GM18907 (cell line): ENCODE data around the gene TMEM271.
"Not testable (repeated sequence)": the region's sequence is repeated elsewhere in the genome, so short reads cannot be mapped to it uniquely, and the experiment has no call there.

Experiments used
- ATAC-seq: cut with Tn5 transposase; IDR thresholded peaks from one replicate; pipeline ENCODE4 v1.9.1; 2021; ENCODE audit warnings: mild to moderate bottlenecking, moderate library complexity; ENCODE audit not compliant: unreplicated experiment

Gene TMEM271

DNA sequence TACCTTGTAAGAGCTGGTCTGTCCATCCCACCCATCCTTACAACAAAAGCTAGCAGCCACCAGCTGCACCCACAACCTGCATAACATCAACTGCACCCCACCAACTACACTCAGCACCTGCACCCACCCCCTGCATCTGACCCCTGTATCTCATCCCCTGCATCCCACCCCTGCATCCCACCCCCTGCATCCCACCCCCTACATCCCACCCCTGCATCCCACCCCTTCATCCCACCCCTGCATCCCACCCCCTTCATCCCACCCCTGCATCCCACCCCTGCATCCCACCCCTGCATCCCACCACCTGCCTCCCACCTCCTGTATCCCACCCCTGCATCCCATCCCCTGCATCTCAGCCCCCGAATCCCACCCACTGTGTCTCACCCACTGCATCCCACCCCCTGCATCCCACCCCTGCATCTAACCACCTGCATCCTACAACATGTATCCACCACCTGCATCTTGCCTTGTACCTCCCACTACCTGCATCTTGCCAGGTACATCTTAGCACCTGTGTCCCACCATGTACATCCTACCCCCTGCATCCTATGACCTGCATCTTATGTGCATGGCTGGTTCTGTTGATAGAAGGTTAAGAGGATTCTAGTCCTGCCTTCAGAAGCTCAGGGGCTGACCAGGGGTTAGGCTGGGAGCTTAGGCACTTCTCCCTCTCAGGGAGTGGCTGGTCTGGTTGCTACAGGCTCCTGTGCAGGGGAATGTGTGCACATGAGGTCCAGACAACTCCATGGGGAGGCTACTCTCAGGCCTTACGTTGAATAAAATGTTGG lies 9.4 kb downstream of the TMEM271 start:
- no peak for ATAC-seq

DNA sequence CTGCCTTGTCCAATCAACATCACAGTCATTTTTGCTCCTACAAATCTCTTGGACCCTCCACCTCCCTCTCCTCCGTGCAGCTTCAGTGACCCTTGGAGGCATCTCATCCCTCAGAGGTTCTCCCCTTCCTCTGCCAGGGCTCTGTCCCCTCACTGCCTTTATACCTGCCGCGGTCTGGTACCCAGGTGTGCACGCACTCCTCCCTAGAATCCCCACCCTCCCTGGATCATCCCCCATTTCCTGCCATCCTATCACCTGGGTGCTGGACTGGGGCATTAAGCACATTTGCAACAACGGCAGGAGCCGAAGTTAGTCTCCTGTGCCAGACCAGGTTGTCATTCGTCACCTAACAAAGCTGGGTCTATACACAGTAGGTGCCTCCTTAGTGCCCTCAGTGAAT lies 10.1 kb downstream of the TMEM271 start:
- no peak for ATAC-seq

DNA sequence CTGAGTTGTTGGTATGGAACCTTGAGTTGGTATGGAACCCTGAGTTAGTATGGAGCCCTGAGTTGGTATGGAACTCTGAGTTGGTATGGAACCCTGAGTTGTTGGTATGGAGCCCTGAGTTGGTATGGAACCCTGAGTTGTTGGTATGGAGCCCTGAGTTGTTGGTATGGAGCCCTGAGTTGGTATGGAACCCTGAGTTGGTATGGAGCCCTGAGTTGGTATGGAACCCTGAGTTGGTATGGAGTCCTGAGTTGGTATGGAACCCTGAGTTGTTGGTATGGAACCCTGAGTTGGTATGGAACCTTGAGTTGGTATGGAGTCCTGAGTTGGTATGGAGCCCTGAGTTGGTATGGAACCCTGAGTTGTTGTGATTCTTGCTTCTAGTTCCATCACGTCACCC lies 10.5 kb downstream of the TMEM271 start:
- not testable (repeated sequence) for ATAC-seq

DNA sequence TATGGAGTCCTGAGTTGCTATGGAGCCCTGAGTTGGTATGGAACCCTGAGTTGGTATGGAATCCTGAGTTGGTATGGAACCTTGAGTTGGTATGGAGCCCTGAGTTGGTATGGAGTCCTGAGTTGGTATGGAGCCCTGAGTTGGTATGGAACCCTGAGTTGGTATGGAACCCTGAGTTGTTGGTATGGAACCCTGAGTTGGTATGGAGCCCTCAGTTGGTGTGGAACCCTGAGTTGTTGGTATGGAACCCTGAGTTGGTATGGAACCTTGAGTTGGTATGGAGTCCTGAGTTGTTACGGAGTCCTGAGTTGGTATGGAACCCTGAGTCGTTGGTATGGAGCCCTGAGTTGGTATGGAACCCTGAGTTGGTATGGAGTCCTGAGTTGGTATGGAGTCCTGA lies 13.6 kb downstream of the TMEM271 start:
- not testable (repeated sequence) for ATAC-seq

DNA sequence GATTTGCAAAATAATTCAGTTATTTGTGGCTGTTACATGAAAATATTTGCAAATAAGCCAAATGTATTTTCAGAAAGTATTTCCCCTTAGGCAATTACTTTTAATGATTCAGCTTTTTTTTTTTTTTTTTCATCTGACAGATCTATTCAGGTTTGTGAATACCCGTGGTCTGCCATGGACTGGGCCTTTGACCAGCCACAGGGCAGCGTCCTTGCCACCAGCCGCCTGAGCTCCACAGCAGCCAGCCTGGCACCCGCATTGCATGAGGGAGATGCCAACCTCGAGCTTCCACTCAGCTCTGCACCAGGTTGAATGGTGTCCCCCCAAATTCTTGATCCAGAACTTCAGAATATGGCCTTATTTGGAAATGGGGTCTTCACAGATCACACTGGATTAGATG lies 14.7 kb downstream of the TMEM271 start:
- ATAC-seq: no peak

DNA sequence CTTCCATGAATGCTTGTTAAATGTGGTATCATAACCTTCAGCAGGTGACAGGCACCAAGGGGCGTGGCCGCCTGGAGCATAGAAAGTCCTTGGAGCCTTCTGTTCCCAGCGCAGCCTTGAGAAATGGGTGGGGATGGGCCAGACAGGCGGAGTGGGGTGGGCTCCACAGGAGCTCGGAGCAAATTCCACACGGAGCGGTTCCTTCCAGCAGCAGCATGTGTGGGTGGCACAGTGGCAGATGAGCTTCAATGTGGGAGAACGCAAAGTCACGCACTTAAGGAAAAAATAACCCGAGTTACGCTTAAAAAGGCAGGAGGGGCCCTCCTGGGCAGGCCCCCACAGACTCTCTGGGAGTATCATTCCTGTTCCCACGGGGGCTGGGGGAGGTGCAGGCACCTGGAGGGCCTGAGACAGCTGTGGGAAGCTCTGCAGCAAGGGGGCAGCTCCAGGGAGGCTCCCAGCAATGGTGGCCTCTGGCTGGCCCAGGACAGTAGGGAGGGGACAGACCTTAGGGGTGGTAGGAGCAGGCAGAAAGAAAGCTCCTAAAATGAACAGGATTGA lies 15.3 kb downstream of the TMEM271 start:
- ATAC-seq: no peak

DNA sequence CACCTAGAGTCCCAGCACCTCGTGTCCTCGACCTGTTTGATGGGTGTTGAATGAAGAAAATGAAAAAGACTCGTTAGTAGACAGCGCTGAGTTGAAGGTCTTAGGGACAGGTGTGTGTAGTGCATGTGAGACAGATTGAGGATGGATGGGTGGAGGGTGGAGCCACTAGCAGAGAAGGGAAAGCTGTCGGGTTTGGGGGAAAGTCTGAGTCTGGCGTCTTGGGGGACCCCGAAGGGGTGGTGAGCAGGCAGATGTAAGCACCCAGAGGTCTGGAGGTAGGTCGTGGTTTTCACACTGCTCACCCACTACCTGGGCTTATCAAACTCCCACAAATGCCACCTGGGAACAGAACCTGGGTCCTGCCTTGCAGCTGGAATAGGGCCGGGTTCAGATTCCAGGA lies 16.0 kb downstream of the TMEM271 start:
- no peak for ATAC-seq

DNA sequence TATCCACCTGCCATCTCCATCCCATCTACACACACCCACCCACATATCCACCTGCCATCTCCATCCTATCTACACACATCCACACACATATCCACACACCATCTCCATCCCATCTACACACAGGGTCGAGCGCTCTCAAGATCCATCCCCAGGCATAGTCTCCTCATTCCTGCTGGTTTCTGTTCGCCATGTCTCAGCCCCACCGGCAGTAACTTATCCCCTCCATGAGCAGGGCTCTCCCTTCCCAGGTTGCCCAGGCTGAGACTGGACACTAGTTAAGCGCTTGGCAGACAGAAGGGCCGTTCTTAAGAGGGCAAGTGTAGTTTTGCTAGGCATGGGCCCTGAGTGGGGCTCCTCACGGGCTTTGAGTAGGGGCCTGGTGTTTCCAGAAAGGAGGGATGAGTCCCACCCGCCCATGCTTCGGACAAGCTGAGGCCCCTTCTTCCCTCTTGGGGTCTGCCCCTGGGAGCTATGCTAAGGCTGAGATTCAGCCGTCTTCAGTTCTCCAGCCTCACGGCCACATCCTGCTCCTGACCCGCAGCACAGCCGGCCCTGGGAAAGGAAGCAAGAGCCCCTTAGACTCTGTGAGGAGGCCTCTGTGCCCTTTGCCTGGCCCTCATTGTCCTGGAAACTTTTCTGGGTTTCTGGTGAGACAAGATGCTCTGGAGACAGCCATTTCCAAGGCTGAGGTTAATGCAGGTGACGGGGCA lies 20.4 kb downstream of the TMEM271 start:
- ATAC-seq: no peak

DNA sequence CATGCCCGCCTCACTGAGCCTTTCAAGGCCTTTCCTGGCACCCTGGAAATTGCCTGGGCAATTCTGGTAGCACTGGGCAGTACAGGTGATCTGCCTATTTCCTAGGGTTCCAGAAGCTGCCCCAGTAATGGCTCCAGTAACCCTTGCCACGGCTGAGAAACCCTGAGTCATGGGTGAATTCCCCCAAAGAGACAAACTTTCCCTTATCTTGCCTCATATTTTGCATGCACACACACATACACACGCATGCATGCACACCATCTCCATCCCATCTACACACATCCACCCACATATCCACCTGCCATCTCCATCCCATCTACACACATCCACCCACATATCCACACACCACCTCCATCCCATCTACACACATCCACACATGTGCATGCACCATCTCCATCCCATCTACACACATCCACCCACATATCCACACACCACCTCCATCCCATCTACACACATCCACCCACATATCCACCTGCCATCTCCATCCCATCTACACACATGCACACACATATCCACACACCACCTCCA lies 21.2 kb downstream of the TMEM271 start:
- ATAC-seq: not testable (repeated sequence)

DNA sequence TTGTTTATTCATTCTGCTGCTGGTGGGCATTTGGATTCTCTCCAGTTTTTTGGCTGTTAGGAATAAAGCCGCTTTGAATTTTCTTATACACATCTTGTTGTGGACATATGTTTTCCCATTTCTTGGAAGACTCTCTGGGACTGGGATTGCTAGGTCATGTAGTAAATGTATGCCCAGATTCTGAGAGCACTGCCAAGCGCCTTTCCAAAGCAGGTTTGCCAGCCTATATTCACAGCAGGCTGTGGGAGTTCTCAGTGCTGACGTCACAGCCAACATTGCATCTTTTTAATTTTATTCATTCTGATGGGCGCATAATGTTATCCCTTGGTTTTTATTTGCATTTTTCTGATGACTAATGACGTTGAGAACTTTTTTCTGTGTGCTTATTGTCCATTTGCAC lies 24.1 kb downstream of the TMEM271 start:
- ATAC-seq: no peak

DNA sequence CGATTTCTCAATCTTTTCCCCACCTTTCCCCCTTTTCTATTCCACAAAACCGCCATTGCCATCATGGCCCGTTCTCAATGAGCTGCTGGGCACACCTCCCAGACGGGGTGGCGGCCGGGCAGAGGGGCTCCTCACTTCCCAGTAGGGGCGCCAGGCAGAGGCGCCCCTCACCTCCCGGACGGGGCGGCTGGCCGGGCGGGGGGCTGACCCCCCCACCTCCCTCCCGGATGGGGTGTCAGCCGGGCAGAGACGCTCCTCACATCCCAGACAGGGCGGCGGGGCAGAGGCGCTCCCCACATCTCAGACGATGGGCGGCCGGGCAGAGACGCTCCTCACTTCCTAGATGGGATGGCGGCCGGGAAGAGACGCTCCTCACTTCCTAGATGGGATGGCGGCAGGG lies 25.8 kb downstream of the TMEM271 start:
- not testable (repeated sequence) for ATAC-seq

DNA sequence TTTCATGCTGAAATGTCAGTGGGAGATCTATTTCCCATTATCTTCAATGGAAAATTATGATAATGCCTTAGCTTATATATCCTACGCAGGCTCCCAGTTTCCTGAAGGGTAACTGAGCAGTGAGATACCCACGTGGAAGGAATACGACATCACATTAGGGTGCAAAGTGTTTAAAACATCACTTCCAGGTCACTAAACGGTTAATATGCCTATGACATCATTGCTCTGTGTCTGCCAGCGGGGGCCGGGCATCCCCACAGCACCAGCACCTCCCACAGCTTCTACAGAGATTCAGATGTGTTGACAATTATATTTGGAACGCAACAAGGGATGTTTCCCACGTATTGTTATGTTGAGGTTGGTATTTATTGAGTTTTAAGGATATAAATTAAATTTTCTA lies 27.1 kb downstream of the TMEM271 start:
- ATAC-seq: no peak

DNA sequence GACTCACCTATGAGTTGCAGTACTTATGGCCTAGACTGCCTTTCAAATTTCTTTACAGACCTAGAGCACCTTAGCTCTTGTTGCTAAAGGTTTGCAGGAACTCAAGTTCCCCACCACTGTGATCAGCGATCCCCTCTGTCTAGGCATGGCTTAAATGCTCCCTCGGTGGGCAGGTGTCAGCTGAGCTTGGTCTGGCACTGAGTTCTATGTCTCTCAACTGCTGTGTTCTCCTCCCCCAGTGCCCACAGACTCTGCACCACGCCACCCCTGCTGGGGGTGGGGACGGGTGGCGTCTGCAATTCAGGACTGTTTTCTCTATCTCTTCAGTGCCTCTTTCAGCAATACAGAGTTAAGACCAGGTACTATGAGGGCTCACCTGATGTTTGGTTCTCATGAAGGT lies 30.5 kb downstream of the TMEM271 start:
- ATAC-seq: no peak

DNA sequence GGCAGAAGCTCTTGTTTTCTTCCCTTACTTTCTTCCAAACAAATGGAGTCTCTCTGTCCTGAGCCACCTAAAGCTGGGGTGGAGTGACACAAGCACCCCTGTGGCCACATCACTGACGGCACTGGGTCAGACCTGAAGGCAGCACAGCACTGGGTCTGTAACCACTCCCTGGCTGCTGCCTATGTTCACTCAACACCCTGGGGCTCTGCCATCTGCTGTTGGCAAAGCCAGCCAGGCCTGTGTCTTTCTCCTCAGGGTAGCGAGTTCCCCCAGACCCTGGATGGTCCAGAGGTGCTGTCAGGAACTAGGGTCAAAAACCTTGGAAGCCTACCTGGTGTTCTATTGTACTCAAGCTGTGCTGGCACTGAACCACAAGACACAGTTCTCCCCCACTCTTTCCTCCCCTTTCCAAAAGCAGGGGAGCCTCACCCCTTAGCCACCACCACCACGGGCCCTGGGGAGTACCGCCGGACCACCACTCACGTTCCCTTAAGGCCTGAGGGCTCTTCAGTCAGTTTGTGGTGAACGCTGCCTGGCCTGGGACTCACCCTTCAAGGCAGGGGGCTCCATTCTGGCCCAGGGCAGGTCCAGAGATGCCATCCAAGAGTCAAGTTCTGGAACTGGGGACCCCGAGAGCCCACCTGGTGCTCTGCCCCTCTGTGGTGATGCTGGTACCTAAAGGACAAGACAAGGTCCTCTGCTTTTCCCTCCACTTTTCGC lies 31.5 kb downstream of the TMEM271 start:
- no peak for ATAC-seq

DNA sequence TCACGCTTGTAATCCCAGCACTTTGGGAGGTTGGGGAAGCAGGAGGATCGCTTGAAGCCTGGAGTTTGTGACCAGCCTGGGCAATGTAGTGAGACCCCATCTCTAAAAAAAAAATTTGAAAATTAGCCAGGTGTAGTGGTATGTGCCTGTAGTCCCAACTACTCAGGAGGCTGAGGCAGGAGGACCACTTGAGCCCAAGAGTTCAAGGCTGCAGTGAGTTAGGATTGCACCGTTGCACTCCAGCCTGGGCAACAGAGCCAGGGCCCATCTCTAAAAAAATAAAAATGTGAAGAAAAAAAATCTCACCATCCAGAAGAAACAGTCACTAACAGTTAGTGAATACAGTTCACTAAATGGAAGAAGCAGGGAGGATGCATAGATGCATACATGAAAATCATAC lies 34.8 kb downstream of the TMEM271 start:
- no peak for ATAC-seq

DNA sequence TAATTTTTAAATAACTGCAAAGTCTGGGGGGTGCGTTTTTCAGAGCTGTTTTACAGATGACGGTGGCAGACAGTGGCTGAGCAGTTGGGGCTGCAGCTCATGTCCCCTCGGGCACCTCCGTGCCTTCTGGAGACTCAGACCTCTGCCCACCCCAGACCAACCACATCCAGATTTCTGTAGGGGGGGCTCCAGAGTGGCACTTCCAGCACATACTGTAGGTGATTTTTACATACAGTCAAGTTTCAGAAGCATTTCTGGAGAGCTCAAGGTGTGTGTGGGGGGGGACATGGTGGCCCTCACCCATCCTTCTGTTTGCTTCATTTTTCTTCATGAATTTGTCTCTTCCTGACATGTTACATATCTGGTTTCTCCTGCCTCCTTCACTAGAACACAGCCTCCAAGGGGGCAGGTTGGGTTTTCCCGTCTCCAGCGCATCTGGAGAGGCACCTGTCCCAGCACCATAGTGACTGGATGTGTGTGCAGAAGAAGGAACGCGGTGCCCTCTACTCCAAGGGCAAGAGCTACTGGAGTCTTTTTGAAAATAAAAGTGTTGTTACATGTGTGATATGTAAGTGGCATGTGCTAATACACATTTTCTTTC lies 37.5 kb downstream of the TMEM271 start:
- no peak for ATAC-seq

DNA sequence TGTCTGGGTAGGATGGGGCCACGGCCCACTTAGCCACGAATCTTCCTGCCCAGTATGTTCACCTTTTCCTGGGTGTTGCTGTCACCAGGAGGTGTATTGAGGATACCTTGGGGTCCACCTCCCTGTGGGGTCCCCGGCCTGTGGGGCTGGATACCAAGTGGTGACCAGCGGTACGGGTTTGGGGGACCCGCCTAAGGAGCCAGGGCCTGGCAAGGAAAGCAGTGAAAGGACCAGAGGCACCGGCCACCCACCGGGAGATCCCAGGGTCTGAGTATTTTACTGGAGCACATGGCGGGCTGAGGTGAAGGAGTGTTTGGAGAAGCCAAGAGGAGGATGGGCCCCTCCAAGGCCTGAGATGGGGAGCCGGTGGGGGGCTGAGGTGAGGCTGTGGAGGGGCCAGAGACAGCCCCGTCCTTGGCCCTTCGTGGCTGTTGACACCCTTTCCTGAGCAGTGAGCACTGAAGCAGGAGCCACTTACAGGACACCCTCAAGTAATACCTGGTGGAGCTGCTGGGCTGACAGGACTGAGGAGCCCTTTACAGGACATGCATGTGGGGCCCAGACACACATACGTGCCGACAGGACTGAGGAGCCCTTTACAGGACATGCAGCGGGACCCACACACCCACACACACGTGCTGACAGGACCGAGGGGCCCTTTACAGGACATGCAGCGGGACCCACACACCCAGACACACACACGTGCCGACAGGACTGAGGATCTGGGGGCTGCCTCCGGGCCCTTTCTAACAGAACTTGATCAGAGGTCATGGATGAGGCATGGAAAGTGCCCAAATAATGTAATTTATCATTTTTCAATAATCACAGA lies 38.4 kb downstream of the TMEM271 start:
- ATAC-seq: no peak

DNA sequence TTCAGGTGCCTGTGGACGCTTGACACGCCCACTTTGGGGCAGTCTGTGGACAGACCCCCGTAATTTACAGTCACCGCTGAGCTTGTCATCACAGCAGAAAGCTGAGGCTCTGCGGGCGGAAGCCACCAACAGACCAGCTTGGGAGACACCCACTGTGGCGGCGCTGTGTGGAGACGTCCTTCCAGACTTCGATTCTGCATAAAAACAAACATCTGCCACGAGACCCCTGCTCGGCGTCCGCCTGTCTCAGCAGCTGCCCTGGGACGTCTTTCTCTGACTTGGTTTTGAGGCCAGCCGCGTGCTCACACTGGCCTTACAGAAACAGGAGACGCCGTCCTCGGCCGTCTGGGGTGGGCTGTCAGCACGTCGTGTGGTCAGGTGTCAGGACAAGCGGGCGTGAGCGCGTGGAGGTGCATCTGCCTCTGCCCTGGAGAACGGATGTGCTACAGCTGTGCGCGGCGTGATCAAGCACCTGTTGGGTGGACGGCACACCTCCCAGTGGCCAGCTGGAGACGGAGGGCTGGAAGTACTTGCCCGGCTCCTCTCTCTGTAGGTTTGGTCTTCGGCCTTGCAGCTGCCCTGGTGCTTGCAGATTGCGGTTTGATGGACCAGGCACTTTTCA lies 39.6 kb downstream of the TMEM271 start:
- no peak for ATAC-seq

DNA sequence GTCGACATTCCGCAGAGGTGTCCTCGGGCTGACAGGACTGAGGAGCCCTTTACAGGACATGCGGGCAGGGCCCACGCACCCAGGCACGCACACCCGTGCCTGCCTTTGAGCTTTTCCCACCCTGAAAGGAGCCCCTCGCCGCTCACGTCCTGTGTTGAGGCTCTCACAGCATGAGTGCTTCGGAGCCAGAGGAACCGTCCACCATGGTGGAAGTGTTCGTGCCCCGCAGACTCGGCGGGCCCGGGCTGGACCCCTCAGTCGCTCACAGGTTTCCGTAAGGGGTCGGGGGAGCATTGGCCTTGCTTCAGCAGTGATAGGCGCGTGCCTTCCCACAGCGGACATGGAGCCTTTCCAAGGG lies 40.2 kb downstream of the TMEM271 start:
- ATAC-seq: no peak
